ENCODE data around the gene GPC5. TPM values are rescaled to one million over a fixed set of nuclear protein-coding genes. Genes with fewer than 3 reads are reported as not detected.

GPC5 gene
- total and polyA plus RNA-seq, 11 donors, result 0.14 to 2.9 (median 0.84) TPM; not detected in 1

- no peak for DNase-seq
- Histone ChIP-seq H3K4me3 (no peak overlapping the region), H3K27me3 (no peaks in the 10 kb centered on the region), H3K4me1 (no peaks in the 10 kb centered on the region), H3K9me3 (no peaks in the 10 kb centered on the region), H3K27ac (no peak overlapping the region), H3K36me3 (no peaks in the 10 kb centered on the region)
- TF ChIP-seq CTCF (IDR thresholded peaks at IDR 0.05) (no peak), POLR2A (IDR thresholded peaks at IDR 0.05) (no peak)
- no peak for ATAC-seq
- 69 to 79% (median 74%) methylated on average over 4 of the region's 4 CpGs for WGBS, 4 donors
- intact Hi-C loops (cut with DNase I), result no loop called here
These were observed 166.0 kb downstream of the GPC5 start for GRCh38 chr13:91564396-91564795.

- Histone ChIP-seq H3K36me3 (no peaks in the 10 kb centered on the region), H3K4me3 (no peak overlapping the region), H3K27ac (no peak overlapping the region), H3K4me1 (no peaks in the 10 kb centered on the region), H3K9me3 (no peaks in the 10 kb centered on the region), H3K27me3 (no peaks in the 10 kb centered on the region)
- 91 to 96% (median 93%) methylated on average over 5 of the region's 5 CpGs for WGBS, 4 donors
- ATAC-seq (no peak), DNase-seq (no peak)
- no peak for TF ChIP-seq POLR2A (IDR thresholded peaks at IDR 0.05)
- no peak for TF ChIP-seq CTCF (IDR thresholded peaks at IDR 0.05)
- intact Hi-C loops (cut with DNase I), result no loop called here
These were observed 166.9 kb downstream of the GPC5 start for GRCh38 chr13:91565296-91565695.

GRCh38 chr13:91567485-91568207, 169.2 kb downstream of the GPC5 start:
- intact Hi-C loops (cut with DNase I), result no loop called here
- Histone ChIP-seq H3K36me3 (no peaks in the 10 kb centered on the region), H3K4me1 (no peaks in the 10 kb centered on the region), H3K4me3 (no peak overlapping the region), H3K27ac (no peak overlapping the region), H3K9me3 (no peaks in the 10 kb centered on the region), H3K27me3 (no peaks in the 10 kb centered on the region)
- DNase-seq (no peak), ATAC-seq (no peak)
- 70 to 83% (median 80%) methylated on average over 5 of the region's 5 CpGs for WGBS, 4 donors
- TF ChIP-seq CTCF (IDR thresholded peaks at IDR 0.05), result no peak
- no peak for TF ChIP-seq POLR2A (IDR thresholded peaks at IDR 0.05)

- DNase-seq (no peak), ATAC-seq (no peak)
- intact Hi-C loops (cut with DNase I), result no loop called here
- TF ChIP-seq POLR2A (IDR thresholded peaks at IDR 0.05) (no peak), CTCF (IDR thresholded peaks at IDR 0.05) (no peak)
- Histone ChIP-seq H3K27me3 (no peaks in the 10 kb centered on the region), H3K36me3 (no peaks in the 10 kb centered on the region), H3K27ac (no peak overlapping the region), H3K9me3 (no peaks in the 10 kb centered on the region), H3K4me1 (no peaks in the 10 kb centered on the region), H3K4me3 (no peak overlapping the region)
- WGBS, 4 donors, result 81 to 95% (median 89%) methylated on average over 3 to 5 of the region's 5 CpGs
These were observed 173.3 kb downstream of the GPC5 start for GRCh38 chr13:91571681-91572080.
